DMS53 treated with DMSO at 0.1 percent for 48 hours (cell line): ENCODE data around the gene HVCN1.
"Not testable (repeated sequence)": the region's sequence is repeated elsewhere in the genome, so short reads cannot be mapped to it uniquely, and the experiment has no call there.

Experiments used
- DNase-seq: peaks from one replicate; lab custom pipeline; 2025; ENCODE audit not compliant: unreplicated experiment; lab: John Stamatoyannopoulos, UW

HVCN1 gene

DNA sequence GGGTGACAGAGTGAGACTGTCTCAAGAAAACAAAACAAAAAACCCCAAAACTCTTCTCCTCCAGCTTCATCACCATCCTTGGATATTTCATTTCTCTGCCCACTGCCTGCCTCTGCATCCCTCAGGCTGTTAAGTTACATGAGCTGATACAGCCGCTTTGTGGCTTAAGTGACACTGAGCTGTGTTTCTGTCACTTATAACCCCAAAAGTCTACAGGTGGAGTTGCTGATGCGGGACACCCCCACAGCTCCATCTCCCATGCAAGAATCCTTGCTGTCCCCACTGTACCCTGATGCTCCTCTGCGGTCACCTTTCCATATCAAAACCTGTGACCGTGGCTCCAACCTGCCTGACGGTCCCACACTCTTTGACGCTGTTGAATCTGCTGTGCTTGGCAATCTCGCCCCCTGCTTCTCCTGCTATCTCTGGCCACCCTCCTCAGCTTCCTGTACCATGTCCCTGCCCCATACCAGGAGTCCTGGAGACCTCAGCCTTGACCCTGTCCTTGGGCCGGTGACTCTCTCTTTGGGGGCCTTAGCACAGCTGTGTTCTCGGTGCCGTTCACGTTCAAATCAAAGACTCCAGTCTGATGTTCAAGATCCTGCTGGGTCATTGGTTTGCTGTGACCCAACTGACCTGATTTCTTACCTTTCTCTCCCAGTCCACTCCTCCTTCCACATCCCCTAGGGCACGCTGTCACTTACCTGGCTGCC, 20.3 kb downstream of the HVCN1 start:
- DNase-seq: no peak

DNA sequence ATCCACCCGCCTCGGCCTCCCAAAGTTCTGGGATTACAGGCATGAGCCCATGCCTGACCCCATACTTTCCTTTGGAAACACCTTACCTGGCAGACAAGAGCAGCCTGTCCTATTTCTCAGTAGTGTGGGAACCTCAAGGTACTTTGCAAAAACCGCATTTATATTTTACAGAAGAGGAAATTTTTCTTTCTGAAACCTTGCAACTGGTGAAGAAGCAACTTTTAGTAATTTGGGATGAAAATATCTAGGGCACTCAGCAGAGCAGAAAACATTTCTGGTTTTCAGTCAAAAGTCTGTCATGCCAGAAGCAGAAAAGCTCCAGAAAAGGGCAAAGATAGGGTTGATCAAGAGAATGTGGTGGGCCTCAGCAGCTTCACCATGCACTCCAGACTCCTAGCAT, 21.2 kb downstream of the HVCN1 start:
- DNase-seq: no peak

DNA sequence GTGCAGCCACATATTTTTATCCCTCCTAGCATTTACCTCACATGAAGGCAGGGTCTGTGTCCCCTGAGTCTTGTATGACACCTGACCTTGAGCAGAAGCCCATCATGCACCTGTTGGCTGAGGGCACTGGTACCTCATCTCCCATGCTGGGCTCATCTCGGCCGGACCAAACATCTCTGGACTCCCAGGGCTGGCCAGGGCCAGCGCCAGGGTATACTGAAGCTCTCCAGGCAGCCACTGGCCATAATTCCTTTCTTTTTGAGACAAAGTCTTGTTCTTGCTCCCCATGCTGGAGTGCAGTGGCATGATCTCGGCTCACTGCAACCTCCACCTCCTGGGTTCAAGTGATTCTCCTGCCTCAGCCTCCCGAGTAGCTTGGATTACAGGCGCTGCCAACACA, 22.0 kb downstream of the HVCN1 start:
- DNase-seq: no peak

DNA sequence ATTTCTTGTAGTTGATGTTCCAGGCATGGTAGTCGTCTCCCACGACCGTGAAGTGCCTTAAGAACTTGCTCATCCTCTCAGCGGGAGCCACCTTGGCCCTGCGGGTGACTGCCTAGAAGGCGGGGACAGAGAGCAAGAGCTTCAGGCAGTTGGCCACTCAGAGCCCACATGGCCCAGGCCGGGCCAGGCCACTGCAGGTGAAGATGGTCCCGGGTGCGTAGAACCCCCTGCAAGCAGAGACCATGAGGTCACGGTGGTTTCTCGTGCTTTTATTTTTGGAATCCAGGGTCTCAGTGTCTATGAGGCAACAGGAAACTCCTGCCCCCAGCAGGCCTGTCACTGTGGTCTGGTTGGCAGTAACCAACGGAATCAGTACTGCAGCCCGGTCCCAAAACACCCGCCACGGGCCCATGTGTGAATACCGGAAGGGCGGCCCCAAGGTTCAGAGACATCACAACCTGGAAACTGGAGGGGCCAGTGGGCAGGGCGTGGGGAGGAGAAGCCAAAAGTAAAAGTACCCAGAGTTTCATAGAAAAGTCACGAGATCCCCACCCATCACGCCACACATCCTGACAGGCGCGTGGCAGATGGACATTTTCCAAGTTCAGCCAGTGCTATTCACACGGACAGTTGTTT, 27.5 kb downstream of the HVCN1 start:
- no peak for DNase-seq

DNA sequence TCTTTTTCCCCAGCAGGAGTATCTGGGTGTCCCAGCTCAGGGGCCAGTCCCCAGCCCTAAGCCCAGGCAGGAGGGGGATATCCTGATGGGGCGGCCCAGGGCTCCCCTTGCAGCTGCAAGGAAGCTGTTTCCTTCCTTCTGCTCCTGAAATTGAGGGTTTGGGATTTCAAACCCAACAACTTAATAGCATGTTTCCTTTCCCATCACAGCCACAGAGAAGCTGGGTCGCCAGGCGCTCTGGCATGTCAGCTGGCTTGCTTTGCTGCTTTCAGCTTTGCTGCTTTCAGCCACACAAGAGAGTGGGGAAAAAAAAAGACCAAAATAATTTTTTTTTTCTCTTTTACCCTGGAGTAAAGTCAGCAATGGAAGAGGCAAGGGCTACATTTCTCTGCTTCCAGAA, 30.0 kb downstream of the HVCN1 start:
- no peak for DNase-seq

DNA sequence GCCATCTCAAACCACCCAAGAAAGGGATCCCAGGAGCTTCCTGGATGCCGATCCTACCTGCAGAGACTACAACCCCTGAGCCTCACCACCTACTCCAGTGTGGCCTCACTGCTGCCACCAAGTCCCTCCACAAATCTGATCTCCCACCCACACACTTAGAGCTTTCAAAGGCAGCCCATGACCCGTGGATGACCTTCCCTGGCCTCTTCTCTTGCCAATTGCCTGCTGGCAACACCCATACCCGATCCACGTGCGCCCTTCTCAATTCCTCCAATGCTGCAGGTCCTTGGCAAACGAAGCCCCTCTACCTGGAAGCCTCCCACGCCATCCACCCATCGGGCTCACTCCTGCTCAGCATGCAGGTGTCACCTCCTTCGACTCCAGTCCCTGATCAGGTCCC, 30.7 kb downstream of the HVCN1 start:
- no peak for DNase-seq

DNA sequence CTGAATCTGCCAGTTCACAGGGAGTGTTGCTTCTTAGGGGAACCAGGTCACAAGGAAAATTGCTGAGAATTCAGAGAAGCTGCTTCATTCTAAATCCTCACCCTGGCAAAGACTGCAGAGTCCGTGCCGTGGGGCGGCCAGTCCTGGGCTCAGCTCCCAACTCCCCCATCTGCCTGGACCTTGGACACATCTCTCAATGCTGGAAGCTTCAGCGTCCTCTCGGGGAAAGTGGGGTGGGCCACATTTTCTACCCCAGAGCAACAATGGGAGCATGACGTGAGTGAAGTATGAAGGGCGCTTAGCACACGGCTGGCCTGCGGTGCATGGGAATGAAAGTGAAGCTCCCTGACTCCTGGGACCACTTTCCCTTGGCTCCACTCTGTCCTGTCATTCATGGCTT, 31.2 kb downstream of the HVCN1 start:
- no peak for DNase-seq

DNA sequence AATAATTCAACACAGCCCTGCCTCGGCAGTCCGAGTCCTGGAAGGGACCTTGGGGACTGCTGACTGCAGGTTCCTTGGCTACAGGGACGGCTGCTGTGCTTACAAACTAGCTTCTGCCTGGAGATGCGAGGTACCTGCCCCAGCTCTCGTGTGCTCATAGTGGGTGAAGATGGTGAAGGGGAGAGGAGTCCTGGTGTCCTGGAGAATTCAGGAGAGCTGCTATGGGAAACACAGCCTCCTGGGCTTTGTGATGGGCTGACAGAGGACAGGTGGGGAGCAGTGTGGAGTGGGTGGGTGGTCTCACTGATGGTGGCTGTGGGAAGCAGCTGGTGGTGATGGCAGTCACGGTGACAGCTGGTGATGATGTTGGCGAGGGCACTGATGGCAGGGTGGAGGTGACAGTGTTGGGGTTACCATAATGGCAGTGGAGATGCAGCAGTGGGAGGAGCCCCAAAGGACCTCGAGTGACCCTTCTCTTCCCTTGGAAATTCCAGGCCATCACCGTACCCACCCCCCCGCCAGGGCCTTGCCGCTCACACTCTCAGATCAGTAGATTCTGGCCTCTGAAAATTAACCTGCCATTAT, 32.8 kb downstream of the HVCN1 start:
- DNase-seq: no peak

DNA sequence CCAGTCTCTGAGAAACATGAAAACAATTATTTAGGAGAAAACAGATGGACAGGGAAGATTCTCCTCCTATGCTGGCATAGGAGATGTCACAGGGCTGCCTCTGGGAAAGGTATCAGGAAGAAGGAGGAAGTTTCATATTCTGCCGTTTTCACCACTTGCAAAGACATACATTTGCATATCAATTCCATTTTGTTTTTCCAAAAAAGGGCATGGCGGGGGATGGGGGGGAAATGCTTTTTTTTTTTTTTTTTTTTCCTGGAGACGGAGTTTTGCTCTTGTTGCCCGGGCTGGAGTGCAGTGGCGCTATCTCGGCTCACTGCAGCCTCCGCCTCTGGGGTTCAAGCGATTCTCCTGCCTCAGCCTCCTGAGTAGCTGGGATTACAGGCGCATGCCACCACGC, 34.7 kb downstream of the HVCN1 start:
- not testable (repeated sequence) for DNase-seq

DNA sequence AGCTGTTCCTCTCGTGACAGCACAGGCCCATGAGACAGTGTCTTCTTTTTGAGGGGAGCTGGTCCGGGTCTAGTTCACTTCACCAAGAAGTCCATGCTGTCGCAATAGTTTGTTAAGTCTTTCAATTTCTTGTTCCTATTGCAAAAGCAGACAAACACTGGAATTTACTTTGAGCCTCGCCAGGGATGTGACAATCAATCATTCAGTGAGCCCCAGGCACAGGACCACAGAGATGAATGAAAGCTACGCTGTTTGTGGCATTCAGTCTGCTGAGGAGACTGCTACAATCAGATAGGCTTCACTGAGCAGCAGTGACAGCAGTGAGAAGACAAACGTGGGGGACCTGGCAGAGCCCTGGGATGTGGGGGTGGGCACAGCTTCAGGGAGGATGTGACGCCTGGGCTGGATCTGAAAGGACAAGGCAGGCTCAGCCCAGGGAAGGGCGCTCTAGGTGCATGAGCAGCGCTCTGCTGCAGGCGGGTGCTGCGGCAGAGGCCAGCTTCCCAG, 39.5 kb downstream of the HVCN1 start:
- no peak for DNase-seq

DNA sequence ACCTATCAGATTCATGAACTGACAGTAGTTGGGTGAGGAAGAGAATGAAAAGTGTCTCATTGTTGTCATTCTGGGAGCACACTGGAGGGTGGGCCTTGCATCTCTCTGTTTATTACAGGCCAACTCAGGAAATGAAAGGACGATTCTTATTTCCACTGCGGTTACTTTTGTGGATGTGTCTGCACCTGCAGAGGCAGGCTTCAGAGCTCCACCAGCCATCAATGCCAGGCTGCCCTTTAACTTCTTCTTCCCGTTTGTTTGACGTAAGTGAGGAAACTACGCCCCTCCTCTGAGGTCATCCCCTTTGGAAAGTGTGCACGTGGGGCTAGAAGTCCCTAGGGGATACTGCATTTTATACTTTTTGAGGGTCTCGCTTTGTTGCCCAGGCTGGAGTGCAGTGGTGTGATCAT, 41.3 kb downstream of the HVCN1 start:
- DNase-seq: no peak

DNA sequence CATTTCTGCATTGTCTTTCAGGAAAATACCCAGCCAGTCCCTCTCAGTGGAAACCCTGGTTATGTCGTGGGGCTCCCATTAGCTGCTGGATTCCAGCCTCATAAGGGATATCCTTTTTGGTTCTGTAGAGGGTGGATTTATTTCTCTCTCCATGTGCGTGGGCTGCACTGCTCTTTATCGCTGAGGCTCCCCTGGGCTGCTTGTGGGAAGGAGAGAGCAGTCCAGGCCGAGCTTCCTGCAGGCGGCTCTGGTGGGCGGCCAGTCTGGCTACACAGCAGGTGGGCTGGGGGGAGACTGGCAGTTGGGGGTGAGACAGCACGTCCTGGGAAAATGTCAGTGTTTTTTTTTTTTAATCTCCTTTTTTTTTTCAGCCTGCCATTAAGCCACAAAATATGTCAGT, 47.4 kb downstream of the HVCN1 start:
- DNase-seq: no peak

DNA sequence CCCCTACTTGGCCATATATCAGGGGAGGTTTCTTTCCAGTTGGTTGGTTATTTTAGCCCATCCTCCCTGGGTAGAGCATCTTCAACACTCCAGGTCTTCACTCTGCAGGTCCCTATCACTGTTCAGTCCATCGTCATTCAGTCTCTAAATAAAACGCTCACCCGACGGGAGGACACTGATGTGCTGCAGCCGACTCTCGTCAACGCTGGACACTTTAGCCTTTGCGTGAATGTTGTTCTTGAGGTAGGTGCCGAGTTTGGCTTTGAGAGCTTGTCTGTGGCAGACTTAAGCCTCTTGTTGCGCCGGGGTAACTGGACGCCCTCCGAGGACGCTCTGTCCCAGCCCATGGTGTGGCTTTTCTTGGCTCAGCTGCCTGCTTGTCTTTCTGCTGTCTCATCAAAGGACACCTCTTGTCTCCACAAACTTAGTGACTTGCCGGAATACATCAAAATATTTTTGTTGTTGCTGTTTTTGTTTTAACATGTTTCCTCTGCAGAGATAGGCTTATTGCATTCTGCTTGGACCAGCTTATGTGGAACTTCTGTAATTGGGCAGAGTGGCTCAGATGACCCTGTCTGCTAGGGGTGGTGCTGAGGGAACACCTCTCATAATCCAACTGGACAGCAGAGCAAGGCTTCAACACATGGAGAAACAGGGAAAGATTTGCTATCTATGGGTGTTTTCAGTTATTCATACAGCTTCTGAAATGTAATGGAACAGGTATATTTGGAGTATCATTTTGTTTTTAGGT, 48.5 kb downstream of the HVCN1 start:
- no peak for DNase-seq

DNA sequence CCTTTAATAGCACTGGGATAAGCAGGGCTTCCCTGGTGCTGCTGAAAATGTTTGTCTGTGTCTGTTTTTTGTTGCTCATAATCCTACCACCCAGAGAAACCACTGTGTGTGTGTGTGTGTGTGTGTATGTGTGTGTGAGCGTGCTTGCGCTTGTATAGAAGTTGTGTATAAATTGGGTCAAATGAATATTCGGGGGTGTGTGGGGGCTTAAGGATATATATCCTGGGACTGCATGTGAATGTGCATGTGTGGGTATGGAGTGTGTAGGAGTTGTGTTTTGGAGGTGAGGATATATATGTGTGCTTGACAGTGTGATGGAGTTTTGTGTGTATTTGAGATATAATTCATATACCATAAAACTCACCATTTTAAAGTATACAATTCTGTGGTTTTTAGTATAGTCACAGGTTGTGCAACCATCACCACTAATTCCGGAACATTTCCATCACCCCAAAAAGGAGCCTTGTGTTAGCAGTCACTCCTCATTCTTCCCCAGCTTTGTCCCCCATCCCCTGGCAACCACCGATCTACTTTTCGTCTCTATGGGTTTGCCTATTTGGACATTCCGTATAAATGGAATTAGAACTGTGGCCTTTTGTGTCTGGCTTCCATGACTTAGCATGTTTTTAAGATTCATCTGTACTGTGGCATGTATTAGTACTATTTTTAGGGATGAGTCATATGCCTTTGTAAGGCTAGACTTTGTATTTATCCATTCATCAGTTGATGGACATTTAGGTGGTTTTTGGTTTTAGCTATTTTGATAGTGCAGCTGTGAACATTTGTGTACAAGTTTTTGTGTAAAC, 49.4 kb downstream of the HVCN1 start:
- DNase-seq: no peak

DNA sequence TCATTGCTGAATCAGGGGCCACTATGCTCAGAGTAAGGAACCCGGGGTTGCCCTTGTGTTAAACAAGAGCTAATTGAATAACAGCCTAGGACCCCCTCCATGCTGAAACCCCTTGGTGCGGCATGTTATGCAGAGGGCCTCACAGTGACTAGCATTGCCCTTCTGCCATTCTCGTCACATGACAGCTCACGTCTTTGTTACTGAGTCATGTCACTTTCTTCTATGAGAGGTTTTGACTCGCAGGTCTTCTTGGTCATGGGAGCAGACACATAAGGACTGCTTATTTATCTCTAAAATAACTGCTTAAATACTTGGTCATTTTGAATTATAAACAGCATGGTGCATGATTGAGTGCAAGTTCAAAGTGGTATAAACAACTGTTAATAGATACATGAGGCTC, 50.1 kb downstream of the HVCN1 start:
- DNase-seq: no peak

DNA sequence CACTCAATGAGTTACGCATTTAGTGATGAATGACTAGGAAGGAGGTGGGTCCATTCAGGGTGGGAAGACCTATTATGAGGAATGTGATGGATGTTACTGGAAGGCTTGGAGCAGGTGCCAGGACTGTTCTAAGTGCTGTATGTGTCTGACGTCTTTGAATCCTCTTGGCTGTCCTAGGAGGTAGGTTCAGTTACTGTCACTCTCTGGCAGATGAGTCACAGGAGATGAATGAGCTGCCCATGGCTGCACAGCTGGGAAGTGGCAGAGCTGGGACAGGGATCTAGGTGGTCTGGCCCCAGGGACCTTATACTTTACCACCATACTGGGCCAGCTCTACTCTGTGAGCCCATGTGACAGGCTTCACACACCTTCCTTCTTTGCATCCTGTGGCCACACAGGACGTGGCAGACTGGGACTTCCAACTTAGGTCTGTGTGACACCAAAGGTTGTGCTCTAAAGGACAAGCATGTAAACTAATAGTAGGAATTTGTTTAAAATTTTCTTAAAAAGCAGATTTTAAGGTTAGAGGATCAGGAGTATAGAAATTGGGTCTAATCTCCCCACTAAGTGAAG, 51.0 kb downstream of the HVCN1 start:
- no peak for DNase-seq

DNA sequence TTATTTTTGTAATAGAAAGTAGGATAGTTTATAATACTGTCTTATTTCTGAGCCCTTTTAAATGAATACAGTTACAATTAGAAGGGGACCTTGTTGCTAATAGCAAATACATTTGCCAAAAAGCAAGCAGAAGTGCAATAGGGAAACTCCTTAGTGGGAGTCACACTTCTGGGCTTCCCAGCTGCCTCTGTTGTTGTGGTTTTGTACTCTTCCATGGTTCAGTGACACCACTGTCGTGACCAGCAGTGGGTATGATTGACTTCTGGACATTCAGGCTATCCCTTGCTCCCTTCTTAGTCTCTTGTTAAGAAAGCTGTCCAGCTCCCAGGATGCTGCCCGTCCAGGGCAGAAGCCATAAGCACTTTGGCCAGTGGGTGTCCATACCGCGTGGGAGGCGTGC, 52.4 kb downstream of the HVCN1 start:
- no peak for DNase-seq

DNA sequence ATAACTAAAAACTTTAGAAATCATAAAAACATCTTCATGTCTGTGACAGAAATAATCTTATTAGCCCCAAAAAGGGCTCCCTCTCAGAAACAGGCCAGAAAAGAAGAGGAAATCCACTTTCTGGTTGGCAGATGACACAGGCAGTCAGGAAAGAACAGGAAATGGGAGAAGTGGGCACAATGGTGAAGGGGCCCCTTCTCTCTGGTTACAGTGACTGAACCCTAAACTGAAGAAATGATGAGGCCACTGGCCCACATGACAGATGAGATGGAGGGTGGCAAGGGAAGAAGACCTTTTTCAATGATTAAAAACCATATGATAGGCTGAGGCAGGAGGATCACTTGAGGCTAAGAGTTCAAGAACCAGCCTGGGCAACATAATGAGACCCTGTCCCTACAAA, 53.9 kb downstream of the HVCN1 start:
- no peak for DNase-seq

DNA sequence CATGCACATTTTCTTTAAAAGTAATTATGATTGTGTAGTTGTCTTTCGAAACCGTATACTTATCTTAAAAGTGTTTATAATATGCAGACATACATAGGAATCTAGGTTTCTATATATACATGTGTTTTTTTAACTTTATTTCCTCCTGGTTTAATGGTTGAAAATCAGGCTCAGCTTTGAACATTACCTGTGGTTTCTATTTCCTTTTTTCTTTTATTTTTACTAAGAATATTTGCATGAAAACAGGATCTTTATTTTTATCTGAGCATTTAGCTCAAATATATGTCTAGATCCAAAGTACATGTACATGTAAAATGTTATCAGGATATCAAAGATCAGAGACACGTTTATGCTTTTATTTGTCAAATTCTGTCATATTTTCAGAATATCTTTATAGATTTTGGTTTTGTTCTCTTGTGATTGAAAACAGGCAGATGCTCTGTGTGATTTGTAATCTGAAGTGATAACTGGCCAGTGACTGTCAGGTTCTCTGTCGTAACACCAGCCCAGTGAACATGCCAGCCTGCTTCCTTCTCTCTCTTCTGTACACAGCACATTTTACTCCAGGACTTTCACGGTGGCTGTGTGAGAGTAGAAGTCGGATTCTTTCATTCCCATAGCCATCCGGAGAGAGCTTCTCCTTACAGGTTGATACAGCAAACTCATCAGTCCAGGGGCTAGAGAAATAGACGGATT, 61.3 kb downstream of the HVCN1 start:
- no peak for DNase-seq

DNA sequence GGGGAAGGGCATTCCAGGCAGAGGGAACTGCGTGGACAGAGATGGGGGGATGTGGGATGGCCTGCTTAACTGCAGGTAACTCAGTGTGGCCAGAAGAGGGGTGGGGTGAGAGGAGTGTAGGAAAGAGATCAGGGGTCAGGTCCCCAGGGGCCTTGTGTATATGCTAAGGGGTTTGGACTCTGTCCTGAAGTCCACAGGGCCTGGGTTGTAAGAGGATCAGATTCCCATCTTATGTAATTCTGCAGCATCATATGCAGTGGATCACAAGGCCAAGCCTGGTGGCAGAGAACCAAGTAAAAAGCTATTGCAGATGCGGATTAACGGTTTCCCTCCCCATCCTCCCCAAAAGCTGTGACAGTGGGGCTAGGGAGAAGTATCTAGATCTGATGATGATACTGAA, 66.3 kb downstream of the HVCN1 start:
- no peak for DNase-seq
